ENCODE results near the gene LRBA.

Gene LRBA

DNA sequence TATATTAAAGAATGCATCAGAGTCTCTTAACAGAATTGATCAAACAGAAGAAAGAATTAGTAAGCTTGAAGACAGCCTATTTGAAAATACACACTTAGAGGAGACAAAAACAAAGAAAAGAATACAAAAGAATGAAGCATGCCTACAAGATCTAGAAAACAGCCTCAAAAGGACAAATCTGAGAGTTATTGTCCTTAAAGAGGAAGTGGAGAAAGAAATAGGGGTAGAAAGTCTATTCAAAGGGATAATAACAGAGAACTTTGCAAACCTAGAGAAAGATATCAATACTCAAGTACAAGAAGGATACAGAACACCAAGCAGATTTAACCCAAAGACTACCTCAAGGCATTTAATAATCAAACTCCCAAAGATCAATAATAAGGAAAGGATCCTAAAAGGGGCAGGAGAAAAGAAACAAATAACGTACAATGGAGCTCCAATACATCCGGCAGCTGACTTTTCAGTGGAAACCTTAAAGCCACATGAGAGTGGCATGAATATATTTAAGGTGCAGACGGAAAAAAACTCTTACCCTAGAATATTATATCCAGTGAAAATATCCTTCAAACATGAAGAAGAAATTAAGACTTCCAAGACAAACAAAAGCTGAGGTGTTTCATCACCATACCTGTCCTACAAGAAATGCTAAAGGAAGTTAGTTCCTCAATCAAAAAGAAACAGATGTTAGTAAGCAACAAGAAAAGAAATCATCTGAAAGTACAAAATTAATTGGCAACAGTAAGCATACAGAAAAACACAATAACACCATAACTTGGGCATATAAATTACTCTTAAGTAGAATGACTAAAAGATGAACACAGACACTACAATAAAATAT is 36.1 kb downstream of the LRBA start:
- no peak overlapping the region for H3K27ac ChIP-seq (ENCODE audit: low read length)
- DNase-seq (no peak), ATAC-seq (ENCODE audit: insufficient read depth, low read depth) (no peak)
- no peaks in the 10 kb centered on the region for H3K36me3 ChIP-seq (ENCODE audit: insufficient read depth, low read length)
- no peak overlapping the region for H3K9ac ChIP-seq (ENCODE audit: low read depth, low read length)
- no peak overlapping the region for H2AFZ ChIP-seq (ENCODE audit: low read depth, low read length)
- H3K79me2 ChIP-seq (ENCODE audit: insufficient read depth, low read length): peaks cover 23% of the 10 kb centered on the region
- TF ChIP-seq, protein P1, sequence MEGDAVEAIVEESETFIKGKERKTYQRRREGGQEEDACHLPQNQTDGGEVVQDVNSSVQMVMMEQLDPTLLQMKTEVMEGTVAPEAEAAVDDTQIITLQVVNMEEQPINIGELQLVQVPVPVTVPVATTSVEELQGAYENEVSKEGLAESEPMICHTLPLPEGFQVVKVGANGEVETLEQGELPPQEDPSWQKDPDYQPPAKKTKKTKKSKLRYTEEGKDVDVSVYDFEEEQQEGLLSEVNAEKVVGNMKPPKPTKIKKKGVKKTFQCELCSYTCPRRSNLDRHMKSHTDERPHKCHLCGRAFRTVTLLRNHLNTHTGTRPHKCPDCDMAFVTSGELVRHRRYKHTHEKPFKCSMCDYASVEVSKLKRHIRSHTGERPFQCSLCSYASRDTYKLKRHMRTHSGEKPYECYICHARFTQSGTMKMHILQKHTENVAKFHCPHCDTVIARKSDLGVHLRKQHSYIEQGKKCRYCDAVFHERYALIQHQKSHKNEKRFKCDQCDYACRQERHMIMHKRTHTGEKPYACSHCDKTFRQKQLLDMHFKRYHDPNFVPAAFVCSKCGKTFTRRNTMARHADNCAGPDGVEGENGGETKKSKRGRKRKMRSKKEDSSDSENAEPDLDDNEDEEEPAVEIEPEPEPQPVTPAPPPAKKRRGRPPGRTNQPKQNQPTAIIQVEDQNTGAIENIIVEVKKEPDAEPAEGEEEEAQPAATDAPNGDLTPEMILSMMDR (IDR thresholded peaks at IDR 0.05; ENCODE audit: borderline replicate concordance, extremely low read depth, low read length, poor library complexity, severe bottlenecking): no peak
- TF ChIP-seq EZH2 (IDR thresholded peaks at IDR 0.05; ENCODE audit: borderline replicate concordance, low read depth, low read length, severe bottlenecking): no peak
- no peaks in the 10 kb centered on the region for H3K4me1 ChIP-seq (ENCODE audit: insufficient read depth, low read length)
- no peaks in the 10 kb centered on the region for H3K9me3 ChIP-seq (ENCODE audit: insufficient read depth, low read length, severe bottlenecking)
- no peak overlapping the region for H3K4me2 ChIP-seq (ENCODE audit: insufficient read depth, low read length)
- no peak overlapping the region for H3K4me3 ChIP-seq (ENCODE audit: low read depth in 1 of 2, low read length in 2 of 2)
- H3K27me3 ChIP-seq (ENCODE audit: insufficient read depth, low read length, poor library complexity): no peaks in the 10 kb centered on the region
- H4K20me1 ChIP-seq (ENCODE audit: insufficient read depth, low read length): peaks cover 5% of the 10 kb centered on the region; the same call in 1 of the 2 replicates

DNA sequence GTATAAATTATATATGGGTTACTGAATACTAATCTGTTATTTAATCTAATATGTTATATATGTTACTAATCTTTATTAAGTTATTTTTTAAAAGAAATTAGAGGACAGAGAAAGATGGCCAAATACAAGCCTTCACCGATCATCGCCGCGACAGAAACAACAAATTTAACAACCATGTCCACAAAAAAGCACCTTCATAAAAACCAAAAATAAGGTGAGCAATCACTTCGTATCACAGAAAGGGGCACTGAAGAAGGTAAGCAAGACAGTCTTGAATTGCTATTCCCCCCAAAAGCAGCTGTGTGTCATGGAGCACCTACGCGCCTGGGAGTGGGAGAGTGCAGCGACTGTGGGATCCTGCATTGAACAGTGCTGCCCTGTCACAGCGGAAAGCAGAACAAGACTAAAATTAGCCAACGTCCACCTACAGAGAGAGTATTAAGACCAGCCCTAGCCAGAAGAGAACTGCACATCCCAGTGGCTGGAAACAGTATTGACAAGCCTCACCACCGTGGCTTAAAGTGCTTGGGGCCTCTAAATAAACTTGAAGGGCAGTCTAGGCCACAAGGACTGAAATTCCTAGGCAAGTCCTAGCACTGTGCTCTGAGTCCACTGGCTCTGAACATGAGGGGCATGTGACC is 38.5 kb downstream of the LRBA start:
- DNase-seq (no peak), ATAC-seq (ENCODE audit: insufficient read depth, low read depth) (no peak)
- peaks cover 5% of the 10 kb centered on the region; the same call in 1 of the 2 replicates for H4K20me1 ChIP-seq (ENCODE audit: insufficient read depth, low read length)
- no peaks in the 10 kb centered on the region for H3K36me3 ChIP-seq (ENCODE audit: insufficient read depth, low read length)
- H3K4me3 ChIP-seq (ENCODE audit: low read depth in 1 of 2, low read length in 2 of 2): no peak overlapping the region
- no peaks in the 10 kb centered on the region for H3K27me3 ChIP-seq (ENCODE audit: insufficient read depth, low read length, poor library complexity)
- no peak for TF ChIP-seq EZH2 (IDR thresholded peaks at IDR 0.05; ENCODE audit: borderline replicate concordance, low read depth, low read length, severe bottlenecking)
- TF ChIP-seq, protein P1 (IDR thresholded peaks at IDR 0.05; ENCODE audit: borderline replicate concordance, extremely low read depth, low read length, poor library complexity, severe bottlenecking): no peak
- no peak overlapping the region for H2AFZ ChIP-seq (ENCODE audit: low read depth, low read length)
- H3K4me2 ChIP-seq (ENCODE audit: insufficient read depth, low read length): no peak overlapping the region
- peaks cover 29% of the 10 kb centered on the region for H3K79me2 ChIP-seq (ENCODE audit: insufficient read depth, low read length)
- H3K9me3 ChIP-seq (ENCODE audit: insufficient read depth, low read length, severe bottlenecking): no peaks in the 10 kb centered on the region
- H3K27ac ChIP-seq (ENCODE audit: low read length): no peak overlapping the region
- H3K4me1 ChIP-seq (ENCODE audit: insufficient read depth, low read length): no peaks in the 10 kb centered on the region
- no peak overlapping the region for H3K9ac ChIP-seq (ENCODE audit: low read depth, low read length)

DNA sequence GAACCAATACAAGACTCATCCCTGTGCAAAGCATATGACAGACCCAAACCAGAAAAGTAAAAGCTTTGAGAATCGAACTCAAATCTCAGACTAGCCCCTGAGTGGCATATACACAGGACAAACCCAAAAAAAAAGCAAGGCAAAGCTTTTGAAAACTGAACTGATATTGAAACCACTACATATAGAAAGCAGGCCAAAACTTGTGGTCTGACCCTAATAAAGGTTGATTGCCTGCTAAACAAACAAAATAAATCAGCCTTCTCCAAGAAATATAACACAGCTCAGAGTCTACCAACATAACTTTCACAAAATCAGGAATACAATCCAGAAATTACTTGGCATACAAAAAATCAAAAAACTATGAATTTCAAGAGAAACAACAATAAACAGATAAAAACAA is 40.3 kb downstream of the LRBA start:
- Histone ChIP-seq H2AFZ (ENCODE audit: low read depth, low read length) (no peak overlapping the region), H3K4me3 (ENCODE audit: low read depth in 1 of 2, low read length in 2 of 2) (no peak overlapping the region), H3K4me1 (ENCODE audit: insufficient read depth, low read length) (no peaks in the 10 kb centered on the region), H3K27ac (ENCODE audit: low read length) (no peak overlapping the region), H4K20me1 (ENCODE audit: insufficient read depth, low read length) (peaks cover 5% of the 10 kb centered on the region; the same call in 1 of the 2 replicates), H3K9me3 (ENCODE audit: insufficient read depth, low read length, severe bottlenecking) (no peaks in the 10 kb centered on the region), H3K79me2 (ENCODE audit: insufficient read depth, low read length) (peaks cover 35% of the 10 kb centered on the region), H3K27me3 (ENCODE audit: insufficient read depth, low read length, poor library complexity) (no peaks in the 10 kb centered on the region), H3K9ac (ENCODE audit: low read depth, low read length) (no peak overlapping the region), H3K36me3 (ENCODE audit: insufficient read depth, low read length) (no peaks in the 10 kb centered on the region), H3K4me2 (ENCODE audit: insufficient read depth, low read length) (no peak overlapping the region)
- no peak for TF ChIP-seq EZH2 (IDR thresholded peaks at IDR 0.05; ENCODE audit: borderline replicate concordance, low read depth, low read length, severe bottlenecking)
- TF ChIP-seq, protein P1 (IDR thresholded peaks at IDR 0.05; ENCODE audit: borderline replicate concordance, extremely low read depth, low read length, poor library complexity, severe bottlenecking): no peak
- DNase-seq (no peak), ATAC-seq (ENCODE audit: insufficient read depth, low read depth) (no peak)
